A673 (cell line): Measurements from ENCODE around the gene SPATA16. TPM values are rescaled to one million over a fixed set of nuclear protein-coding genes. Genes with fewer than 3 reads are reported as not detected.

Experiments used
- BruUV-seq: library from RNA; stranded (reverse); fragments of 400-500 nt; replicated peaks from 2 replicates; lab custom pipeline; 2021; lab: Mats Ljungman, UMichigan
- CTCF ChIA-PET: fragments of 300-600 bp; sonication (Branson Sonifier 250); formaldehyde crosslinking; loops from one replicate; lab custom pipeline; 2022; ENCODE audit warnings: antibody characterized with exemption; lab: Charles Lee
- POLR2A ChIA-PET: fragments of 300-600 bp; sonication (Branson Sonifier 250); formaldehyde crosslinking; loops from one replicate; lab custom pipeline; 2022; ENCODE audit warnings: antibody characterized with exemption; ENCODE audit not compliant: low non-redundant PET; lab: Charles Lee
- DNase-seq: peaks from one replicate; pipeline ENCODE4 v3.0.0-alpha.2; 2015; ENCODE audit warnings: low spot score
- H3K27ac ChIP-seq: fragments of 200-600 bp; sonication (generic); 2 replicates; pipeline ENCODE4 v1.5.1; 2016; ENCODE audit warnings: mixed run types, low read depth, mild to moderate bottlenecking, mixed read lengths, antibody characterized with exemption, low read length; ENCODE audit not compliant: poor library complexity, severe bottlenecking
- H3K27me3 ChIP-seq: fragments of 200-600 bp; sonication (generic); replicated peaks from 2 replicates; pipeline ENCODE4 v1.6.1; 2017; ENCODE audit warnings: mixed run types, low read depth, mild to moderate bottlenecking, mixed read lengths, antibody characterized with exemption, low read length; ENCODE audit not compliant: insufficient read depth, poor library complexity
- H3K36me3 ChIP-seq: fragments of 200-600 bp; sonication (generic); 2 replicates; pipeline ENCODE4 v1.6.1; 2016; ENCODE audit warnings: mixed run types, mild to moderate bottlenecking, mixed read lengths, antibody characterized with exemption, low read length; ENCODE audit not compliant: insufficient read depth, poor library complexity, severe bottlenecking
- H3K4me1 ChIP-seq: fragments of 200-600 bp; sonication (generic); 2 replicates; pipeline ENCODE4 v1.6.1; 2017; ENCODE audit warnings: mixed run types, mild to moderate bottlenecking, mixed read lengths, antibody characterized with exemption, low read length; ENCODE audit not compliant: insufficient read depth, poor library complexity, severe bottlenecking
- H3K4me3 ChIP-seq: fragments of 200-600 bp; sonication (generic); 2 replicates; pipeline ENCODE4 v1.5.1; 2016; ENCODE audit warnings: low read depth, mixed run types, mild to moderate bottlenecking, mixed read lengths, low read length; ENCODE audit not compliant: poor library complexity, severe bottlenecking
- H3K9me3 ChIP-seq: fragments of 200-600 bp; sonication (generic); 2 replicates; pipeline ENCODE4 v1.6.1; 2016; ENCODE audit warnings: mixed run types, low read depth, mild to moderate bottlenecking, mixed read lengths, antibody characterized with exemption, low read length; ENCODE audit not compliant: poor library complexity, severe bottlenecking
- CTCF ChIP-seq: fragments of 300-800, 200-600 bp; sonication (generic); conservative IDR thresholded peaks from 2 replicates; pipeline ENCODE4 v1.5.1; 2017; ENCODE audit warnings: low read depth, mild to moderate bottlenecking, antibody characterized with exemption, low read length, moderate library complexity, mixed read lengths
- EZH2 ChIP-seq: fragments of 200-600 bp; sonication (generic); IDR thresholded peaks from 2 replicates; pipeline ENCODE4 v1.6.1; 2017; ENCODE audit warnings: borderline replicate concordance, low read depth, mild to moderate bottlenecking, mixed read lengths, antibody characterized with exemption, low read length; ENCODE audit not compliant: poor library complexity, severe bottlenecking
- intact Hi-C: fragments of 100-400 bp; cut with micrococcal nuclease; formaldehyde crosslinking; loops from one replicate; pipeline ENCODE4 v1.10.0; 2022; ENCODE audit not compliant: unreplicated experiment
- total RNA-seq: library from RNA; stranded (reverse); gene quantifications from 2 replicates; pipeline ENCODE4 v1.2.3, GENCODE V29; 2021

The SPATA16 gene
- total RNA-seq, 1 experiment from 2014 or later, result not detected

GRCh38 chr3:172914854-172915253 lies 226.2 kb downstream of the SPATA16 start:
- Histone ChIP-seq H3K4me3 (no peak overlapping the region), H3K27me3 (no peaks in the 10 kb centered on the region), H3K9me3 (no peaks in the 10 kb centered on the region), H3K27ac (no peak overlapping the region), H3K36me3 (no peaks in the 10 kb centered on the region), H3K4me1 (peaks cover 33% of the 10 kb centered on the region)
- intact Hi-C loops, result no loop called here
- DNase-seq, result no peak
- TF ChIP-seq EZH2 (no peak), CTCF (no peak)
- ChIA-PET CTCF (no interaction called here), POLR2A (no interaction called here)
- BruUV-seq, result no TSS peak

- DNase-seq, result no peak
- Histone ChIP-seq H3K4me3 (no peak overlapping the region), H3K4me1 (peaks cover 33% of the 10 kb centered on the region), H3K36me3 (no peaks in the 10 kb centered on the region), H3K27me3 (no peaks in the 10 kb centered on the region), H3K9me3 (no peaks in the 10 kb centered on the region), H3K27ac (no peak overlapping the region)
- POLR2A ChIA-PET, result no interaction called here
- intact Hi-C loops, result no loop called here
- TF ChIP-seq EZH2 (no peak), CTCF (no peak)
- BruUV-seq, result no TSS peak
- CTCF ChIA-PET, result no interaction called here
These were observed 227.0 kb downstream of the SPATA16 start for GRCh38 chr3:172913911-172914655.

- H3K27ac ChIP-seq, result no peak overlapping the region
- no peak overlapping the region for H3K4me3 ChIP-seq
- ChIA-PET CTCF (no interaction called here), POLR2A (no interaction called here)
- H3K36me3 ChIP-seq, result no peaks in the 10 kb centered on the region
- TF ChIP-seq EZH2 (no peak), CTCF (0 out of 2 replicates have a peak, but pooled peaks have one; percentile 21)
- no peaks in the 10 kb centered on the region for H3K27me3 ChIP-seq
- DNase-seq, result no peak
- intact Hi-C loops, result no loop called here
- H3K4me1 ChIP-seq, result peaks cover 20% of the 10 kb centered on the region
- BruUV-seq, result no TSS peak
- no peaks in the 10 kb centered on the region for H3K9me3 ChIP-seq
These were observed 229.9 kb downstream of the SPATA16 start for GRCh38 chr3:172911142-172911541.
